ENCODE results near the gene KIF20B.

Gene KIF20B

DNA sequence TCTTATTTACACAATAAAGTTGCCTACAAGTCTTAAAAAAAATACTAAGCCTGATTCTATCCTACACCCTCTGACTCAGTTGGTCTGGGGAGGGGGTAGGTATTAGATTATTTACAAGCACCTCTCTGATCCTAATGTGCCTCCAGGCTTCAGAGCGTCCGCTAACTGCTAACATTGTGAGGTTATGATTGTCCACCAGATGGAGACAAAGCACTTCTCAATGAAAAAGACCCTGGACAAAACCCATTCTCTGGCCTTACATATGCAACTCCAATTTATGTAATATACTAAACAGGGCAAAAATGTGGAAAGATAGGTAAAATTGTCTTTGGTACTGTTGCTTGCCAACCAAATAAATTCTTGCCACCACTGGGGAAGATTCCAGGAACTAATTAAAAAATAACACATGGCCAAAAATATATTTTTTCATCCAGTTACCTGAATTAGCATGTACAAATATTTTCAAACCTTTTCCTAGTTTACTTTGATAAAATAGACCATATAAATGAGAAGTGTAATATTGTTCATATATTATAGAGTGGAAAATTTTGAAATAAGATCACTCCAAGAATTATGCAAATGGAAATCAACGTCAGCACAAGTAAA, 92.4 kb downstream of the KIF20B start:
- H3K36me3 ChIP-seq (ENCODE audit: low read length), result no peaks in the 10 kb centered on the region
- H3K9ac ChIP-seq (ENCODE audit: low read length), result no peak overlapping the region
- no peaks in the 10 kb centered on the region for H4K20me1 ChIP-seq (ENCODE audit: low read depth, low read length)
- TF ChIP-seq, protein P1, sequence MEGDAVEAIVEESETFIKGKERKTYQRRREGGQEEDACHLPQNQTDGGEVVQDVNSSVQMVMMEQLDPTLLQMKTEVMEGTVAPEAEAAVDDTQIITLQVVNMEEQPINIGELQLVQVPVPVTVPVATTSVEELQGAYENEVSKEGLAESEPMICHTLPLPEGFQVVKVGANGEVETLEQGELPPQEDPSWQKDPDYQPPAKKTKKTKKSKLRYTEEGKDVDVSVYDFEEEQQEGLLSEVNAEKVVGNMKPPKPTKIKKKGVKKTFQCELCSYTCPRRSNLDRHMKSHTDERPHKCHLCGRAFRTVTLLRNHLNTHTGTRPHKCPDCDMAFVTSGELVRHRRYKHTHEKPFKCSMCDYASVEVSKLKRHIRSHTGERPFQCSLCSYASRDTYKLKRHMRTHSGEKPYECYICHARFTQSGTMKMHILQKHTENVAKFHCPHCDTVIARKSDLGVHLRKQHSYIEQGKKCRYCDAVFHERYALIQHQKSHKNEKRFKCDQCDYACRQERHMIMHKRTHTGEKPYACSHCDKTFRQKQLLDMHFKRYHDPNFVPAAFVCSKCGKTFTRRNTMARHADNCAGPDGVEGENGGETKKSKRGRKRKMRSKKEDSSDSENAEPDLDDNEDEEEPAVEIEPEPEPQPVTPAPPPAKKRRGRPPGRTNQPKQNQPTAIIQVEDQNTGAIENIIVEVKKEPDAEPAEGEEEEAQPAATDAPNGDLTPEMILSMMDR (IDR thresholded peaks at IDR 0.05; ENCODE audit: insufficient read depth, low read length, poor library complexity, severe bottlenecking), result peak; percentile 60
- TF ChIP-seq EZH2phosphoT487 (conservative IDR thresholded peaks at IDR 0.05; ENCODE audit: low read length), result no peak
- H3K27ac ChIP-seq (ENCODE audit: low read depth, low read length), result no peak overlapping the region
- no peaks in the 10 kb centered on the region for H3K27me3 ChIP-seq (ENCODE audit: low read length)
- H3K4me3 ChIP-seq (ENCODE audit: insufficient read depth, low read length, poor library complexity, severe bottlenecking), result no peak overlapping the region
- H3K79me2 ChIP-seq (ENCODE audit: insufficient read depth, low read length), result no peaks in the 10 kb centered on the region
- no peaks in the 10 kb centered on the region for H3F3A ChIP-seq (ENCODE audit: insufficient read depth)
- no peaks in the 10 kb centered on the region for H3K9me3 ChIP-seq (ENCODE audit: insufficient read depth, low read length)
- H3K9me2 ChIP-seq (replicated peaks; ENCODE audit: insufficient read depth, low read length), result no peaks in the 10 kb centered on the region
- no peak overlapping the region for H2AFZ ChIP-seq (ENCODE audit: low read depth, low read length, severe bottlenecking)
- no peak overlapping the region for H3K4me2 ChIP-seq (ENCODE audit: low read depth, low read length, poor library complexity, severe bottlenecking)

DNA sequence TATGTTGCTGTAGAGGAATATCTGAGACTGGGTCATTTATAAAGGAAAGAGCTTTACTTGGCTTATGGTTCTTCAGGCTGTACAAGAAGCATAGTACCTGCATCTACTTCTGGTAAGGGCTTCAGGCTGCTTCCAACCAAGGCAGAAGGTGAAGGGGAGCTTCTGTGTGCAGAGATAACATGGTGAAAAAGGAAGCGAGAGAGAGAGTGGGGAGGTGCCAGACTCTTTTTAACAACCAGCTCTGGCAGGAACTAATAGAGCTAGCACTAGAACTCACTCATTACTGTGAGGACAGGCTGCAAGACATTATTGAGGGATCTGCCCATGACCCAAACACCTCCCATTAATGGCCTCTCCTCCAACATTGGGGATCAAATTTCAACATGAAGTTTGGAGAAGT, 94.5 kb downstream of the KIF20B start:
- H3K79me2 ChIP-seq (ENCODE audit: insufficient read depth, low read length), result no peaks in the 10 kb centered on the region
- H3K9me2 ChIP-seq (replicated peaks; ENCODE audit: insufficient read depth, low read length), result no peaks in the 10 kb centered on the region
- no peak overlapping the region for H3K27ac ChIP-seq (ENCODE audit: low read depth, low read length)
- no peaks in the 10 kb centered on the region for H3K36me3 ChIP-seq (ENCODE audit: low read length)
- no peak overlapping the region for H3K4me2 ChIP-seq (ENCODE audit: low read depth, low read length, poor library complexity, severe bottlenecking)
- no peaks in the 10 kb centered on the region for H3F3A ChIP-seq (ENCODE audit: insufficient read depth)
- TF ChIP-seq, protein P1 (IDR thresholded peaks at IDR 0.05; ENCODE audit: insufficient read depth, low read length, poor library complexity, severe bottlenecking), result no peak
- TF ChIP-seq EZH2phosphoT487 (conservative IDR thresholded peaks at IDR 0.05; ENCODE audit: low read length), result no peak
- no peaks in the 10 kb centered on the region for H4K20me1 ChIP-seq (ENCODE audit: low read depth, low read length)
- no peak overlapping the region for H2AFZ ChIP-seq (ENCODE audit: low read depth, low read length, severe bottlenecking)
- H3K4me3 ChIP-seq (ENCODE audit: insufficient read depth, low read length, poor library complexity, severe bottlenecking), result no peak overlapping the region
- no peaks in the 10 kb centered on the region for H3K27me3 ChIP-seq (ENCODE audit: low read length)
- no peak overlapping the region for H3K9ac ChIP-seq (ENCODE audit: low read length)
- no peaks in the 10 kb centered on the region for H3K9me3 ChIP-seq (ENCODE audit: insufficient read depth, low read length)

DNA sequence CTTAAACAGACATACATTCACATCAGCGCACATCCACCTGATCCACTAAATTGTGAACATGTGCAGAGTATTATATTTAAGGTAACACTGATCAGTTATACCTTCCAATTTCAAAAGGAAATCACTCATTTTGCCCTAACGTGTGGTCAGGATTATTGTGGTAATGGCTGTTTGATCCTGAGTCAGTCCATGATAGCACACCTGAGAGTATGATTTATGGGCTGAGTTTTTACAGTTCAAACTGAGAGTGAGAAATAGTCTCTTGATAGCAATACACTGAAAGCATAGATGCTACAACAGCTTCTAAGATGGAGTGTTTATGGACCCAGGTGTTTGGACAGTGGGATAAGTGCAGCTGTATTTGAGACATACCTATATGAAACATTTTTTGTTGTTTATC, 96.7 kb downstream of the KIF20B start:
- no peak overlapping the region for H3K9ac ChIP-seq (ENCODE audit: low read length)
- no peak overlapping the region for H2AFZ ChIP-seq (ENCODE audit: low read depth, low read length, severe bottlenecking)
- no peaks in the 10 kb centered on the region for H3F3A ChIP-seq (ENCODE audit: insufficient read depth)
- no peaks in the 10 kb centered on the region for H3K36me3 ChIP-seq (ENCODE audit: low read length)
- no peaks in the 10 kb centered on the region for H3K27me3 ChIP-seq (ENCODE audit: low read length)
- no peaks in the 10 kb centered on the region for H3K9me2 ChIP-seq (replicated peaks; ENCODE audit: insufficient read depth, low read length)
- no peaks in the 10 kb centered on the region for H3K79me2 ChIP-seq (ENCODE audit: insufficient read depth, low read length)
- no peak overlapping the region for H3K4me2 ChIP-seq (ENCODE audit: low read depth, low read length, poor library complexity, severe bottlenecking)
- no peak overlapping the region for H3K27ac ChIP-seq (ENCODE audit: low read depth, low read length)
- no peak for TF ChIP-seq EZH2phosphoT487 (conservative IDR thresholded peaks at IDR 0.05; ENCODE audit: low read length)
- TF ChIP-seq, protein P1 (IDR thresholded peaks at IDR 0.05; ENCODE audit: insufficient read depth, low read length, poor library complexity, severe bottlenecking), result no peak
- H3K9me3 ChIP-seq (ENCODE audit: insufficient read depth, low read length), result no peaks in the 10 kb centered on the region
- no peaks in the 10 kb centered on the region for H4K20me1 ChIP-seq (ENCODE audit: low read depth, low read length)
- no peak overlapping the region for H3K4me3 ChIP-seq (ENCODE audit: insufficient read depth, low read length, poor library complexity, severe bottlenecking)
